Esophagus mucosa (tissue), 1 donor: ENCODE measurements around the gene FEZF1. TPM values are rescaled to one million over a fixed set of nuclear protein-coding genes. Genes with fewer than 3 reads are reported as not detected.

Source experiments
- ATAC-seq: fragments of 200-7000 bp; cut with Tn5 transposase; one replicate; pipeline ENCODE4 v1.9.1; 2020
- total RNA-seq: library from RNA; stranded (reverse); gene quantifications from one replicate; pipeline ENCODE4 v1.2.4, GENCODE V29; 2023
- donor health status: DM: yes; HTN: yes; CAD: no.

Gene FEZF1
- total RNA-seq, 1 donor from 2014 or later, result not detected

DNA sequence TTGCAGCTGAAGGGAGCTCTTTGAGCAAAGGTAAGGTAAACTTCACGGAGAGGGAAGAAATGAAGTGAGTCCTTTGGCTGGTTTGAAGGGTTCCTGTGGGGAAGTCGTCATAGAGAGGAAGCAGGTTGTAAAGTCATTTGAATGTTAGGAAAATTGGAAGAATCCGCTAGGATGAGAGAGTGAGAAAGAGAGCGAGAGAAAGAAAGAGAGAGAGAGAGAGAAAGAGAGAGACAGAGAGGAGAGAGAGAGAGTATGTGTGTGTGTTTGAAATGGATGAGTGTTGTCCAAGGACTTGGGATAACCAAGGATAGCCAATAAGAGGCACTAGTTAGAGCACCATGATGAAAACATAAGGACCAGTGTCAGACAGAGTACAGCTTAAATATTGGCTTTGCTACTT, 43.1 kb downstream of the FEZF1 start:
- ATAC-seq, result no peak

DNA sequence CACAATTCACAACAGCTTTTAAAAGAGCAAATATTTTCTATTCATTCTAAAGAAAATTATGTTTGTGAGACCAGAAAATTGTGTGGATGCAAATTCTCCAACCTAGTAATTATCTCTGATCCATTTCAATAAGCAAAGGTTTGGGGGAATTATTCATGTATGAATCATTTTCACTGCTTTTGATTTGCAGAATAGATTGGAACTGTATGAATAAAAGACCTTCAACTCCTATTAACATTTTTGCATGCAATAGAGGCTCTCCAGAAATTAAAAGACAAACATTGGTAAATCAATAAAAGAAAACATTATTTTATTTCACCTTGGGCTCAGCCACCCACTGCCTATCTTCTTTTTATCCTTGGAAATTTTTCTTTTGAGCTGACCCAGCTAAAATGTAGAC, 43.5 kb downstream of the FEZF1 start:
- ATAC-seq, result no peak

DNA sequence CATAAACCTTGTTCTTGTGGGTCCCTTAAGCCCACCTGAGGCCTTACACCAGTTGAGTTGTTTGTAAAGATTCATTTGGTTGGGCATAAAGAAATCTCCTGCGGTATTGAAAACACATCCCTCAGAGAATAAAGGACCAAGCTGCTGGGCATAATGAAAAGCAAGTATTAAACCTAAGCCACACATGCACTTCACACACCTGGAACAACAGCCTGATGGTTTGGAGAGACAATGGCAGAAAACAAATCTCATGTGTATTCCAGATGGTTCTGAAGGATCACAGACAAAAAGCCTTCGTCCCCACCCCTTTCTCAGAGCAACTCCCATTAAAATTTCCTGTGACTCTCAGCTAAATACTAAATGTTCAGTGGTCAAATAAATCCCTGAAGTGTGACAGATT, 44.2 kb downstream of the FEZF1 start:
- ATAC-seq, result no peak

DNA sequence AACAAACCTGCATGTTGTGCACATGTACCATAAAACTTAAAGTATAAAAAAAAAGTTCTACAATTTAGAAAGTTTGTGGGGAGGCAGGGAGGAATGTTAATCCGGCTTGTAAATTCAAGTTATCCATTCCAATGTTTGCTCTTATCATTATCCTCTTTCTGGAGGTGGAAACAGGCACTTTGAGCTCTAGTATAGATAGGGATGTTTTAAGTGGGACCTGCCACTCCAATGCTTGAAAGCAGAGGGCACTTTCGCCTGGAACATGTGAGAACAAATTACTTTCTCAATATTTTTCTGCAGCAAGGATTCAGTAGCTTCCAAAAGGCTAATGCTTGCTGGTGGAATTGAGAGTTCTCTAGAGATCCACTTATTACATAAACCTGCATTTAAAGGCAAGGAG, 45.6 kb downstream of the FEZF1 start:
- no peak for ATAC-seq

DNA sequence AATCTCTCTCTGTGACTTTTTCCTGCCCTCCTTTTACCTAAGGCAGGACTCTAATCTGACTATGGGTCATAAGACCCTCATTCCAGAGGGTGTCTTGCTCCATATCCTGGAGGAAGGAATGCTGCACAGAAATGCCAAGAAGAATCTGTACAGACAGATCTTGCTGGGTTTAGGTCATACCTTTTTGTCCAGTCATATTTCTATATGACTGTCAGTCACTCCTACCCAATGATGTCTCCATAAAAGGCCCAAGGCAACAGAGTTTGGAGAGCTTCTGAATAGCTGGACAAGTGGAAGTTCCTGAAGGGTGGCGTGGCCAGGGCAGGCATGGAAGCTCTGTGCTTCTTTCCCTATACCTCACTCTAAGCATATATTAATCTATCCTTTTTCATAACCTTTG, 47.5 kb downstream of the FEZF1 start:
- no peak for ATAC-seq

DNA sequence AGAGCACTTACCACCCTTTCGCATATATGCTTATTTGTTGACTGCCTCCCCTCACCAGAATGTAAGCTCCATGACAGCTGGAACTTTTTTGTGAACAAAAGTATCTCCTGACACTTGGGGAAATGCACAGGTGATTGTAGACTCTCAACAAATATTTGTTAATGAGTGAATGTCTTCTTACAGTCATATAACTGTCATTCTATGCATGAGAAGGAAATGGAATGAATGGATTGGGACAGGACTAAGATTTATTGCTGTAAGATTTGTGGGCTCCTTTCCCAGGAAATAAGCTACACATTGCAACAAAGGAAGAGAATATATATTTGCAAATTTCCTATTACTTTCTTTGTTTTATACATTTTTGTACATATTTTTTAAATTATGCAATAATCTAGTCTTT, 48.5 kb downstream of the FEZF1 start:
- ATAC-seq, result no peak

DNA sequence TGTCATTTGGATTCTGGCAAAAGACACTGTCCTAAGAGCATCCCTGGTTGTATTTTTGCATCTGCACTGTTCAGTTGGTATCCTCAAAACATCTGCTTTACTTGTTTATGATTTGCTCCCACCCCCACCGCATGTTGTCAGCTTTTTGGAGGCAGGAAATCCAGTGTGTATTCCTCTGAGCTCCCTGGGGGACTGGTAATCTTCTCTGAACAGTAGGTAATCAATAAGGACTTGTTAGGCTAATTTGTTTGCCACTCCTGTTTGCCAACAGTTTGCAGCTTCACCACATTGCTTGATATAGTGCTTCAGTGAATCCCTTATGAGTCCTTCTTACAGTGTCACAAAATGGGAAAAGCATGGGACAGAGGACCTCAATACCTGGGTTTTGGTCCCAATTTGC, 49.1 kb downstream of the FEZF1 start:
- no peak for ATAC-seq

Other genes with a start within 250 kb of the FEZF1 start
- 16.3 TPM for gene AASS, start 160.5 kb downstream of the FEZF1 start, total RNA-seq